HG03280 (cell line): ENCODE results near the gene IL12RB1.
A peak's percentile ranks its signal among the peaks of the same experiment; 100 is the strongest.
"Not testable (repeated sequence)": the region's sequence is repeated elsewhere in the genome, so short reads cannot be mapped to it uniquely, and the experiment has no call there.

Source experiments
- ATAC-seq: cut with Tn5 transposase; IDR thresholded peaks from one replicate; pipeline ENCODE4 v1.9.1; 2021; ENCODE audit warnings: mild to moderate bottlenecking, moderate library complexity; ENCODE audit not compliant: unreplicated experiment

Gene IL12RB1

GRCh38 chr19:18112989-18113478 is 26.3 kb upstream of the IL12RB1 start:
- ATAC-seq: no peak

GRCh38 chr19:18110609-18111232 is 24.0 kb upstream of the IL12RB1 start:
- no peak for ATAC-seq

GRCh38 chr19:18109733-18110608 is 23.2 kb upstream of the IL12RB1 start:
- no peak for ATAC-seq

- no peak for ATAC-seq
Measured at GRCh38 chr19:18109341-18109732, 22.6 kb upstream of the IL12RB1 start.

- ATAC-seq: no peak
Measured at GRCh38 chr19:18108897-18109296, 22.2 kb upstream of the IL12RB1 start.

- ATAC-seq: no peak
Measured at GRCh38 chr19:18107235-18107634, 20.5 kb upstream of the IL12RB1 start.

GRCh38 chr19:18105259-18105658 is 18.5 kb upstream of the IL12RB1 start:
- not testable (repeated sequence) for ATAC-seq

- no peak for ATAC-seq
Measured at GRCh38 chr19:18104793-18105131, 18.0 kb upstream of the IL12RB1 start.

GRCh38 chr19:18102916-18103542 is 16.3 kb upstream of the IL12RB1 start:
- ATAC-seq: no peak

GRCh38 chr19:18101268-18101667 is 14.5 kb upstream of the IL12RB1 start:
- no peak for ATAC-seq

- ATAC-seq: no peak
Measured at GRCh38 chr19:18100710-18101109, 14.0 kb upstream of the IL12RB1 start.

- ATAC-seq: no peak
Measured at GRCh38 chr19:18099623-18099995, 12.9 kb upstream of the IL12RB1 start.

GRCh38 chr19:18098891-18099622 is 12.3 kb upstream of the IL12RB1 start:
- no peak for ATAC-seq

GRCh38 chr19:18097993-18098890 is 11.5 kb upstream of the IL12RB1 start:
- no peak for ATAC-seq

GRCh38 chr19:18097217-18097992 is 10.7 kb upstream of the IL12RB1 start, which contains the start of gene MAST3:
Gene MAST3, plus strand, starts transcription at chr19:18097778. Its CDS starts 15 bp downstream, at chr19:18097793.
- peak; percentile 71 for ATAC-seq

GRCh38 chr19:18096258-18096657 is 9.5 kb upstream of the IL12RB1 start:
- ATAC-seq: no peak

GRCh38 chr19:18093439-18094161 is 6.9 kb upstream of the IL12RB1 start:
- ATAC-seq: no peak

GRCh38 chr19:18091217-18091608 is 4.5 kb upstream of the IL12RB1 start:
- peak; percentile 41 for ATAC-seq
